K562 (cell line): Measurements from ENCODE around the gene TOR3A. TPM values are rescaled to one million over a fixed set of nuclear protein-coding genes. Genes with fewer than 3 reads are reported as not detected.

Experiments used
- HNRNPLL ChIP-seq: fragments of 200-400 bp; formaldehyde crosslinking; IDR thresholded peaks from 2 replicates; pipeline ENCODE4 v1.6.1; 2017; ENCODE audit warnings: low read length, low read depth, mild to moderate bottlenecking; ENCODE audit not compliant: poor library complexity, severe bottlenecking
- ZNF212 ChIP-seq: fragments of 450-650 bp; formaldehyde crosslinking; IDR thresholded peaks from 2 replicates; pipeline ENCODE4 v1.4.0; 2020; ENCODE audit warnings: mild to moderate bottlenecking
- ZNF584 ChIP-seq: fragments of 200-800 bp; sonication (Bioruptor generic); IDR thresholded peaks from 2 replicates; pipeline ENCODE4 v1.6.1; 2016; ENCODE audit warnings: low read depth, mild to moderate bottlenecking, missing genetic modification characterization, missing compliant biosample characterization
- polyA plus RNA-seq, 8 experiments: library from polyadenylated mRNA; depleted of rRNA in 4 of 8; stranded (reverse) in 5 of 8; unstranded in 3 of 8; fragments of >200 nt; fragmentation: Nextera tagmentation in 2 of 8; fragmentation: Illumina TruSeq in 1 of 8; extraction: Ambion mirVana in 2 of 8; extraction: Trizol in 1 of 8; gene quantifications; 2 replicates each; pipeline versions ENCODE4 v1.2.1 to v1.2.3, GENCODE V29; 2011 to 2014; ENCODE audit warnings: inconsistent platforms in 1 of 8, missing spikeins in 1 of 8
- total RNA-seq, 7 experiments: library from RNA; depleted of rRNA in 6 of 7; stranded (reverse); fragments of >200 nt in 6 of 7; fragmentation: Illumina TruSeq in 2 of 7; extraction: Trizol in 2 of 7; gene quantifications; 2 replicates each; pipeline versions ENCODE4 v1.2.1 to v1.2.3, GENCODE V29; 2011 to 2021; ENCODE audit warnings: low replicate concordance in 1 of 7
- TF ChIP-seq, protein P1 (sequence below): sonication (generic); formaldehyde crosslinking; IDR thresholded peaks from 2 replicates; pipeline ENCODE4 v1.8.1; 2022; ENCODE audit warnings: missing genetic modification reagents
- TF ChIP-seq, protein P2 (sequence below): sonication (generic); formaldehyde crosslinking; IDR thresholded peaks from 2 replicates; pipeline ENCODE4 v1.8.0; 2022; ENCODE audit warnings: mild to moderate bottlenecking, missing genetic modification reagents
- TF ChIP-seq, protein P3 (sequence below): sonication (generic); formaldehyde crosslinking; IDR thresholded peaks from 2 replicates; pipeline ENCODE4 v1.8.0; 2022; ENCODE audit warnings: mild to moderate bottlenecking, missing genetic modification reagents
- TF ChIP-seq, protein P4 (sequence below): fragments of 200-600 bp; sonication (generic); IDR thresholded peaks from one replicate; pipeline ENCODE4 v1.6.1; 2012; ENCODE audit warnings: mild to moderate bottlenecking, low read depth, low read length, inconsistent platforms

Gene TOR3A
- total and polyA plus RNA-seq, 9 of the 15 experiments (the other 6 are each of a cell fraction or from before 2014, with no cell fraction given): 7.9 to 94.5 (median 39.7) TPM

DNA sequence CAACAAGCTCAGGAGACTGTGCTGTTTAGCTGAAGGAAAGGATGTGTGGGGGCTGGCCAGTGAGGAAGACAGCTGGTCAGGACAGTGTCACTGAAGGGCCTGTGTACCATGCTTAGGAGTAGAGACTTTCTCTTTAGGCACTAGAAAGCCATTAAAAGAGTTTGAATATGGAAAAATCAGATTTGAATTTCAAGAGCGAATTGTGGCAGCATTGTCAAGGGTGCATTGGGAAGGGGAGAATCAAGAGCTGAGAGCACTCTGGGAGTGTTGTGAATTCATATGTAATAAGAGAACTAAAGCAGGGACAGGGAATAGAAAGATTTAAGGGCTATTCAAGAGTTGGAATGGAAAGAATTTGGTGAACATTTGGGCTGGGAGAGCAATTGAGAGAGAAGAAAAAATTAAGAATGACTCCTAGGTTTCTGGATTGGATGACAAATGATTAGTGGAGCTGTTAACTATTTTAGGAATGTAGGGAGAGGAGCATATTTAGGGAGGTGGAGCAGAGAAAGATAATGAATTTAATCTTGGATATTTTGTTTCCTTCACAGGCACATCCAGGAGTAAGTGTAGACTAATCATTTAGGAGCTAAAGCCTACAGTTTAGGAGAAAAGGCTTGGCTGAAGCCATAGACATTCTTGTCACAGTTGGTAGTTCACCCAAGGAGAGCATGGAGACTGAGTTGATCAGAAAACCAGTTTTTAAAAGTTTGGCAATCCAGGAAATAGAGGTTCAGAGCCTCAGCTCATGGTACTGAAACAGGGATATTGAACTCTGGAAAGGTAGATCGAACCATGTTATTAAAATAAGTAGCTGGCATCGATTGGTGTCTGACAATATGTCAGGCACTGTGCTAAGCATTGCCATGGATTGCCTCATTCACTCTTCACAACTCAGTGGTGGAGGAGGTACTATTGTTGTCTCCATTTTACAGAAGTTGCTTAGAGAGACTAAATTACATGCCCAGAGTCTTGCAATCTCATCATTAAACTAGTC lies 23.1 kb upstream of the TOR3A start (continued):
- TF ChIP-seq, protein P1, sequence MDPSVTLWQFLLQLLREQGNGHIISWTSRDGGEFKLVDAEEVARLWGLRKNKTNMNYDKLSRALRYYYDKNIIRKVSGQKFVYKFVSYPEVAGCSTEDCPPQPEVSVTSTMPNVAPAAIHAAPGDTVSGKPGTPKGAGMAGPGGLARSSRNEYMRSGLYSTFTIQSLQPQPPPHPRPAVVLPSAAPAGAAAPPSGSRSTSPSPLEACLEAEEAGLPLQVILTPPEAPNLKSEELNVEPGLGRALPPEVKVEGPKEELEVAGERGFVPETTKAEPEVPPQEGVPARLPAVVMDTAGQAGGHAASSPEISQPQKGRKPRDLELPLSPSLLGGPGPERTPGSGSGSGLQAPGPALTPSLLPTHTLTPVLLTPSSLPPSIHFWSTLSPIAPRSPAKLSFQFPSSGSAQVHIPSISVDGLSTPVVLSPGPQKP (CRISPR knock-in tag): no peak
- TF ChIP-seq, protein P2, sequence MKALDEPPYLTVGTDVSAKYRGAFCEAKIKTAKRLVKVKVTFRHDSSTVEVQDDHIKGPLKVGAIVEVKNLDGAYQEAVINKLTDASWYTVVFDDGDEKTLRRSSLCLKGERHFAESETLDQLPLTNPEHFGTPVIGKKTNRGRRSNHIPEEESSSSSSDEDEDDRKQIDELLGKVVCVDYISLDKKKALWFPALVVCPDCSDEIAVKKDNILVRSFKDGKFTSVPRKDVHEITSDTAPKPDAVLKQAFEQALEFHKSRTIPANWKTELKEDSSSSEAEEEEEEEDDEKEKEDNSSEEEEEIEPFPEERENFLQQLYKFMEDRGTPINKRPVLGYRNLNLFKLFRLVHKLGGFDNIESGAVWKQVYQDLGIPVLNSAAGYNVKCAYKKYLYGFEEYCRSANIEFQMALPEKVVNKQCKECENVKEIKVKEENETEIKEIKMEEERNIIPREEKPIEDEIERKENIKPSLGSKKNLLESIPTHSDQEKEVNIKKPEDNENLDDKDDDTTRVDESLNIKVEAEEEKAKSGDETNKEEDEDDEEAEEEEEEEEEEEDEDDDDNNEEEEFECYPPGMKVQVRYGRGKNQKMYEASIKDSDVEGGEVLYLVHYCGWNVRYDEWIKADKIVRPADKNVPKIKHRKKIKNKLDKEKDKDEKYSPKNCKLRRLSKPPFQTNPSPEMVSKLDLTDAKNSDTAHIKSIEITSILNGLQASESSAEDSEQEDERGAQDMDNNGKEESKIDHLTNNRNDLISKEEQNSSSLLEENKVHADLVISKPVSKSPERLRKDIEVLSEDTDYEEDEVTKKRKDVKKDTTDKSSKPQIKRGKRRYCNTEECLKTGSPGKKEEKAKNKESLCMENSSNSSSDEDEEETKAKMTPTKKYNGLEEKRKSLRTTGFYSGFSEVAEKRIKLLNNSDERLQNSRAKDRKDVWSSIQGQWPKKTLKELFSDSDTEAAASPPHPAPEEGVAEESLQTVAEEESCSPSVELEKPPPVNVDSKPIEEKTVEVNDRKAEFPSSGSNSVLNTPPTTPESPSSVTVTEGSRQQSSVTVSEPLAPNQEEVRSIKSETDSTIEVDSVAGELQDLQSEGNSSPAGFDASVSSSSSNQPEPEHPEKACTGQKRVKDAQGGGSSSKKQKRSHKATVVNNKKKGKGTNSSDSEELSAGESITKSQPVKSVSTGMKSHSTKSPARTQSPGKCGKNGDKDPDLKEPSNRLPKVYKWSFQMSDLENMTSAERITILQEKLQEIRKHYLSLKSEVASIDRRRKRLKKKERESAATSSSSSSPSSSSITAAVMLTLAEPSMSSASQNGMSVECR (CRISPR knock-in tag): no peak
- TF ChIP-seq, protein P3, sequence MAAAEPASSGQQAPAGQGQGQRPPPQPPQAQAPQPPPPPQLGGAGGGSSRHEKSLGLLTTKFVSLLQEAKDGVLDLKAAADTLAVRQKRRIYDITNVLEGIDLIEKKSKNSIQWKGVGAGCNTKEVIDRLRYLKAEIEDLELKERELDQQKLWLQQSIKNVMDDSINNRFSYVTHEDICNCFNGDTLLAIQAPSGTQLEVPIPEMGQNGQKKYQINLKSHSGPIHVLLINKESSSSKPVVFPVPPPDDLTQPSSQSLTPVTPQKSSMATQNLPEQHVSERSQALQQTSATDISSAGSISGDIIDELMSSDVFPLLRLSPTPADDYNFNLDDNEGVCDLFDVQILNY (CRISPR knock-in tag): no peak
- no peak for TF ChIP-seq ZNF212 (CRISPR knock-in tag)
- TF ChIP-seq, protein P4, sequence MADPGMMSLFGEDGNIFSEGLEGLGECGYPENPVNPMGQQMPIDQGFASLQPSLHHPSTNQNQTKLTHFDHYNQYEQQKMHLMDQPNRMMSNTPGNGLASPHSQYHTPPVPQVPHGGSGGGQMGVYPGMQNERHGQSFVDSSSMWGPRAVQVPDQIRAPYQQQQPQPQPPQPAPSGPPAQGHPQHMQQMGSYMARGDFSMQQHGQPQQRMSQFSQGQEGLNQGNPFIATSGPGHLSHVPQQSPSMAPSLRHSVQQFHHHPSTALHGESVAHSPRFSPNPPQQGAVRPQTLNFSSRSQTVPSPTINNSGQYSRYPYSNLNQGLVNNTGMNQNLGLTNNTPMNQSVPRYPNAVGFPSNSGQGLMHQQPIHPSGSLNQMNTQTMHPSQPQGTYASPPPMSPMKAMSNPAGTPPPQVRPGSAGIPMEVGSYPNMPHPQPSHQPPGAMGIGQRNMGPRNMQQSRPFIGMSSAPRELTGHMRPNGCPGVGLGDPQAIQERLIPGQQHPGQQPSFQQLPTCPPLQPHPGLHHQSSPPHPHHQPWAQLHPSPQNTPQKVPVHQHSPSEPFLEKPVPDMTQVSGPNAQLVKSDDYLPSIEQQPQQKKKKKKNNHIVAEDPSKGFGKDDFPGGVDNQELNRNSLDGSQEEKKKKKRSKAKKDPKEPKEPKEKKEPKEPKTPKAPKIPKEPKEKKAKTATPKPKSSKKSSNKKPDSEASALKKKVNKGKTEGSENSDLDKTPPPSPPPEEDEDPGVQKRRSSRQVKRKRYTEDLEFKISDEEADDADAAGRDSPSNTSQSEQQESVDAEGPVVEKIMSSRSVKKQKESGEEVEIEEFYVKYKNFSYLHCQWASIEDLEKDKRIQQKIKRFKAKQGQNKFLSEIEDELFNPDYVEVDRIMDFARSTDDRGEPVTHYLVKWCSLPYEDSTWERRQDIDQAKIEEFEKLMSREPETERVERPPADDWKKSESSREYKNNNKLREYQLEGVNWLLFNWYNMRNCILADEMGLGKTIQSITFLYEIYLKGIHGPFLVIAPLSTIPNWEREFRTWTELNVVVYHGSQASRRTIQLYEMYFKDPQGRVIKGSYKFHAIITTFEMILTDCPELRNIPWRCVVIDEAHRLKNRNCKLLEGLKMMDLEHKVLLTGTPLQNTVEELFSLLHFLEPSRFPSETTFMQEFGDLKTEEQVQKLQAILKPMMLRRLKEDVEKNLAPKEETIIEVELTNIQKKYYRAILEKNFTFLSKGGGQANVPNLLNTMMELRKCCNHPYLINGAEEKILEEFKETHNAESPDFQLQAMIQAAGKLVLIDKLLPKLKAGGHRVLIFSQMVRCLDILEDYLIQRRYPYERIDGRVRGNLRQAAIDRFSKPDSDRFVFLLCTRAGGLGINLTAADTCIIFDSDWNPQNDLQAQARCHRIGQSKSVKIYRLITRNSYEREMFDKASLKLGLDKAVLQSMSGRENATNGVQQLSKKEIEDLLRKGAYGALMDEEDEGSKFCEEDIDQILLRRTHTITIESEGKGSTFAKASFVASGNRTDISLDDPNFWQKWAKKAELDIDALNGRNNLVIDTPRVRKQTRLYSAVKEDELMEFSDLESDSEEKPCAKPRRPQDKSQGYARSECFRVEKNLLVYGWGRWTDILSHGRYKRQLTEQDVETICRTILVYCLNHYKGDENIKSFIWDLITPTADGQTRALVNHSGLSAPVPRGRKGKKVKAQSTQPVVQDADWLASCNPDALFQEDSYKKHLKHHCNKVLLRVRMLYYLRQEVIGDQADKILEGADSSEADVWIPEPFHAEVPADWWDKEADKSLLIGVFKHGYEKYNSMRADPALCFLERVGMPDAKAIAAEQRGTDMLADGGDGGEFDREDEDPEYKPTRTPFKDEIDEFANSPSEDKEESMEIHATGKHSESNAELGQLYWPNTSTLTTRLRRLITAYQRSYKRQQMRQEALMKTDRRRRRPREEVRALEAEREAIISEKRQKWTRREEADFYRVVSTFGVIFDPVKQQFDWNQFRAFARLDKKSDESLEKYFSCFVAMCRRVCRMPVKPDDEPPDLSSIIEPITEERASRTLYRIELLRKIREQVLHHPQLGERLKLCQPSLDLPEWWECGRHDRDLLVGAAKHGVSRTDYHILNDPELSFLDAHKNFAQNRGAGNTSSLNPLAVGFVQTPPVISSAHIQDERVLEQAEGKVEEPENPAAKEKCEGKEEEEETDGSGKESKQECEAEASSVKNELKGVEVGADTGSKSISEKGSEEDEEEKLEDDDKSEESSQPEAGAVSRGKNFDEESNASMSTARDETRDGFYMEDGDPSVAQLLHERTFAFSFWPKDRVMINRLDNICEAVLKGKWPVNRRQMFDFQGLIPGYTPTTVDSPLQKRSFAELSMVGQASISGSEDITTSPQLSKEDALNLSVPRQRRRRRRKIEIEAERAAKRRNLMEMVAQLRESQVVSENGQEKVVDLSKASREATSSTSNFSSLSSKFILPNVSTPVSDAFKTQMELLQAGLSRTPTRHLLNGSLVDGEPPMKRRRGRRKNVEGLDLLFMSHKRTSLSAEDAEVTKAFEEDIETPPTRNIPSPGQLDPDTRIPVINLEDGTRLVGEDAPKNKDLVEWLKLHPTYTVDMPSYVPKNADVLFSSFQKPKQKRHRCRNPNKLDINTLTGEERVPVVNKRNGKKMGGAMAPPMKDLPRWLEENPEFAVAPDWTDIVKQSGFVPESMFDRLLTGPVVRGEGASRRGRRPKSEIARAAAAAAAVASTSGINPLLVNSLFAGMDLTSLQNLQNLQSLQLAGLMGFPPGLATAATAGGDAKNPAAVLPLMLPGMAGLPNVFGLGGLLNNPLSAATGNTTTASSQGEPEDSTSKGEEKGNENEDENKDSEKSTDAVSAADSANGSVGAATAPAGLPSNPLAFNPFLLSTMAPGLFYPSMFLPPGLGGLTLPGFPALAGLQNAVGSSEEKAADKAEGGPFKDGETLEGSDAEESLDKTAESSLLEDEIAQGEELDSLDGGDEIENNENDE: no peak
- no peak for TF ChIP-seq HNRNPLL
- peak; percentile 88 for TF ChIP-seq ZNF584 (CRISPR knock-in tag)
